ENCODE measurements around the gene TMEM232.
"Not testable (repeated sequence)": the region's sequence is repeated elsewhere in the genome, so short reads cannot be mapped to it uniquely, and the experiment has no call there.

DNA sequence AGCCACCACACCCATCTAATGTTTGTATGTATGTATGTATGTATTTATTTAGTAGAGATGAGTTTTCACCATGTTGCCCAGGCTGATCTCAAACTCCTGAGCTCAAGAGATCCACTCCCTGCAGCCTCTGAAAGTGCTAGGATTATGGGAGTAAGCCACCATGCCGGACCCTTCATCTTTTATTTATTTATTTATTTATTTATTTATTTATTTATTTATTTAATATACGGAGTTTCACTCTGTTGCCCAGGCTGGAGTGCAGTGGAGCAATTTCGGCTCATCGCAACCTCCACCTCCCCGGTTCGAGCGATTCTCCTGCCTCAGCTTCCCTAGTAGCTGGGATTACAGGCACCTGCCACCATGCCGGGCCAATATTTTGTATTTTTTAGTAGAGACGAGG lies 49.9 kb downstream of the TMEM232 start:
- not testable (repeated sequence) for TF ChIP-seq POLR2AphosphoS5 (IDR thresholded peaks at IDR 0.05; ENCODE audit: low read depth, low read length); CTCF (IDR thresholded peaks at IDR 0.05); SIN3A (IDR thresholded peaks at IDR 0.05; ENCODE audit: borderline replicate concordance, insufficient read depth, low read depth, low read length)
- TF ChIP-seq, protein P1, sequence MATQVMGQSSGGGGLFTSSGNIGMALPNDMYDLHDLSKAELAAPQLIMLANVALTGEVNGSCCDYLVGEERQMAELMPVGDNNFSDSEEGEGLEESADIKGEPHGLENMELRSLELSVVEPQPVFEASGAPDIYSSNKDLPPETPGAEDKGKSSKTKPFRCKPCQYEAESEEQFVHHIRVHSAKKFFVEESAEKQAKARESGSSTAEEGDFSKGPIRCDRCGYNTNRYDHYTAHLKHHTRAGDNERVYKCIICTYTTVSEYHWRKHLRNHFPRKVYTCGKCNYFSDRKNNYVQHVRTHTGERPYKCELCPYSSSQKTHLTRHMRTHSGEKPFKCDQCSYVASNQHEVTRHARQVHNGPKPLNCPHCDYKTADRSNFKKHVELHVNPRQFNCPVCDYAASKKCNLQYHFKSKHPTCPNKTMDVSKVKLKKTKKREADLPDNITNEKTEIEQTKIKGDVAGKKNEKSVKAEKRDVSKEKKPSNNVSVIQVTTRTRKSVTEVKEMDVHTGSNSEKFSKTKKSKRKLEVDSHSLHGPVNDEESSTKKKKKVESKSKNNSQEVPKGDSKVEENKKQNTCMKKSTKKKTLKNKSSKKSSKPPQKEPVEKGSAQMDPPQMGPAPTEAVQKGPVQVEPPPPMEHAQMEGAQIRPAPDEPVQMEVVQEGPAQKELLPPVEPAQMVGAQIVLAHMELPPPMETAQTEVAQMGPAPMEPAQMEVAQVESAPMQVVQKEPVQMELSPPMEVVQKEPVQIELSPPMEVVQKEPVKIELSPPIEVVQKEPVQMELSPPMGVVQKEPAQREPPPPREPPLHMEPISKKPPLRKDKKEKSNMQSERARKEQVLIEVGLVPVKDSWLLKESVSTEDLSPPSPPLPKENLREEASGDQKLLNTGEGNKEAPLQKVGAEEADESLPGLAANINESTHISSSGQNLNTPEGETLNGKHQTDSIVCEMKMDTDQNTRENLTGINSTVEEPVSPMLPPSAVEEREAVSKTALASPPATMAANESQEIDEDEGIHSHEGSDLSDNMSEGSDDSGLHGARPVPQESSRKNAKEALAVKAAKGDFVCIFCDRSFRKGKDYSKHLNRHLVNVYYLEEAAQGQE (IDR thresholded peaks at IDR 0.05; ENCODE audit: insufficient read depth in 1 of 2, low read depth in 2 of 2, low read length in 1 of 2) = not testable (repeated sequence)

Data from Panc1 (cell line).